IMR-90 (cell line): Measurements from ENCODE around the gene SPARC. TPM values are rescaled to one million over a fixed set of nuclear protein-coding genes. Genes with fewer than 3 reads are reported as not detected.

Source experiments
- ATAC-seq: fragments of 200-7000 bp; cut with Tn5 transposase; 2 replicates; pipeline ENCODE4 v1.9.1; 2020; ENCODE audit warnings: low read depth, mild to moderate bottlenecking, moderate library complexity
- BruUV-seq: library from RNA; stranded (reverse); fragments of 400-500 nt; replicated peaks from 2 replicates; lab custom pipeline; 2021; lab: Mats Ljungman, UMichigan
- CTCF ChIA-PET: fragments of 300-600 bp; formaldehyde crosslinking; extraction: SDS; loops from one replicate; lab custom pipeline; 2021; ENCODE audit warnings: antibody characterized with exemption; lab: Yijun Ruan, JAX
- POLR2A ChIA-PET: fragments of 300-600 bp; sonication (Branson Sonifier 250); formaldehyde crosslinking; loops from one replicate; lab custom pipeline; 2022; ENCODE audit warnings: antibody characterized with exemption; ENCODE audit not compliant: unreplicated experiment; lab: Charles Lee
- DNase-seq: peaks from one replicate; pipeline ENCODE4 v3.0.0; 2013
- H2AFZ ChIP-seq: replicated peaks from 2 replicates; pipeline ENCODE3; 2013; ENCODE audit warnings: low read length, mild to moderate bottlenecking; ENCODE audit not compliant: poor library complexity
- H2AK5ac ChIP-seq: 2 replicates; pipeline ENCODE4 v1.6.1; 2013; ENCODE audit warnings: low read depth, low read length, inconsistent platforms
- H2AK9ac ChIP-seq: replicated peaks from 2 replicates; pipeline ENCODE3; 2013; ENCODE audit warnings: mild to moderate bottlenecking, low read depth, low read length, moderate library complexity; ENCODE audit not compliant: poor library complexity
- H2BK120ac ChIP-seq: 2 replicates; pipeline ENCODE4 v1.6.1; 2013; ENCODE audit warnings: low read depth, low read length, inconsistent platforms
- H2BK15ac ChIP-seq: 3 replicates; pipeline ENCODE4 v1.6.1; 2013; ENCODE audit warnings: low read depth, low read length, inconsistent platforms
- H2BK20ac ChIP-seq: 2 replicates; pipeline ENCODE4 v1.6.1; 2013; ENCODE audit warnings: low read depth, mild to moderate bottlenecking, inconsistent platforms, low read length, moderate library complexity
- H2BK5ac ChIP-seq: 2 replicates; pipeline ENCODE4 v1.6.1; 2013; ENCODE audit warnings: mild to moderate bottlenecking, low read depth, low read length, inconsistent platforms; ENCODE audit not compliant: poor library complexity, severe bottlenecking
- H3K14ac ChIP-seq: replicated peaks from 2 replicates; pipeline ENCODE4 v1.6.1; 2013; ENCODE audit warnings: low read depth, low read length, inconsistent platforms
- H3K18ac ChIP-seq: 2 replicates; pipeline ENCODE4 v1.6.1; 2013; ENCODE audit warnings: low read depth, low read length, control low read depth
- H3K23ac ChIP-seq: 2 replicates; pipeline ENCODE4 v1.6.1; 2013; ENCODE audit warnings: low read depth, low read length, inconsistent platforms
- H3K27ac ChIP-seq: 2 replicates; pipeline ENCODE4 v1.5.1; 2013; ENCODE audit warnings: mild to moderate bottlenecking, control low read depth, low read length; ENCODE audit not compliant: insufficient read depth
- H3K27me3 ChIP-seq: 2 replicates; pipeline ENCODE4 v1.6.1; 2013; ENCODE audit warnings: low read length; ENCODE audit not compliant: control insufficient read depth, insufficient read depth
- H3K36me3 ChIP-seq: 2 replicates; pipeline ENCODE4 v1.6.1; 2013; ENCODE audit warnings: low read length, mixed read lengths; ENCODE audit not compliant: control insufficient read depth, insufficient read depth
- H3K4ac ChIP-seq: 2 replicates; pipeline ENCODE4 v1.6.1; 2013; ENCODE audit warnings: low read depth, low read length, inconsistent platforms
- H3K4me1 ChIP-seq: 2 replicates; pipeline ENCODE4 v1.6.1; 2013; ENCODE audit warnings: low read length, mixed read lengths; ENCODE audit not compliant: control insufficient read depth, insufficient read depth
- H3K4me2 ChIP-seq: 2 replicates; pipeline ENCODE4 v1.6.1; 2013; ENCODE audit warnings: low read depth, mild to moderate bottlenecking, control low read depth, low read length, moderate library complexity
- H3K4me3 ChIP-seq: 2 replicates; pipeline ENCODE4 v1.5.1; 2013; ENCODE audit warnings: low read depth, mild to moderate bottlenecking, control low read depth, low read length, moderate library complexity; ENCODE audit not compliant: insufficient read depth
- H3K56ac ChIP-seq: 2 replicates; pipeline ENCODE4 v1.6.1; 2013; ENCODE audit warnings: low read length, inconsistent platforms; ENCODE audit not compliant: insufficient read depth; ENCODE audit errors: extremely low read depth
- H3K79me1 ChIP-seq, 2 experiments: 2 replicates each; pipeline ENCODE4 v1.6.1; 2013; ENCODE audit warnings: low read length in 2 of 2, inconsistent platforms in 1 of 2, low read depth in 1 of 2
- H3K9ac ChIP-seq: 2 replicates; pipeline ENCODE4 v1.6.1; 2013; ENCODE audit warnings: low read depth, low read length, control low read depth
- H3K9me1 ChIP-seq: 2 replicates; pipeline ENCODE4 v1.6.1; 2013; ENCODE audit warnings: low read length, inconsistent platforms; ENCODE audit not compliant: insufficient read depth
- H3K9me3 ChIP-seq: 2 replicates; pipeline ENCODE4 v1.6.1; 2013; ENCODE audit warnings: low read length; ENCODE audit not compliant: control insufficient read depth, insufficient read depth
- H4K20me1 ChIP-seq: 2 replicates; pipeline ENCODE4 v1.6.1; 2013; ENCODE audit warnings: low read length, inconsistent platforms; ENCODE audit not compliant: insufficient read depth
- H4K5ac ChIP-seq: 2 replicates; pipeline ENCODE4 v1.6.1; 2013; ENCODE audit warnings: mild to moderate bottlenecking, low read depth, low read length, control low read depth
- H4K8ac ChIP-seq, 2 experiments: 2 replicates each; pipeline ENCODE4 v1.6.1; 2013; ENCODE audit warnings: low read depth in 2 of 2, low read length in 2 of 2, control low read depth in 1 of 2, inconsistent platforms in 1 of 2
- H4K91ac ChIP-seq: 2 replicates; pipeline ENCODE4 v1.6.1; 2013; ENCODE audit warnings: low read depth, low read length, inconsistent platforms; ENCODE audit not compliant: insufficient read depth
- BHLHE40 ChIP-seq: fragments of 150-350 bp; IDR thresholded peaks from 2 replicates; pipeline ENCODE4 v1.6.1; 2016; ENCODE audit warnings: mild to moderate bottlenecking, low read depth, low read length
- CEBPB ChIP-seq: IDR thresholded peaks from 2 replicates; pipeline ENCODE4 v1.6.1; 2012; ENCODE audit warnings: low read depth, low read length, improper control_type of control experiment
- CHD1 ChIP-seq: IDR thresholded peaks from 2 replicates; pipeline ENCODE4 v1.6.1; 2012; ENCODE audit warnings: low read depth, low read length, improper control_type of control experiment
- CTCF ChIP-seq: conservative IDR thresholded peaks from 2 replicates; pipeline ENCODE4 v1.5.1; 2012; ENCODE audit warnings: mild to moderate bottlenecking, low read depth, low read length, improper control_type of control experiment
- ELK1 ChIP-seq: fragments of 150-350 bp; IDR thresholded peaks from 2 replicates; pipeline ENCODE4 v1.6.1; 2016; ENCODE audit warnings: low read depth, mild to moderate bottlenecking, low read length, moderate library complexity, borderline replicate concordance
- FOS ChIP-seq: fragments of 150-350 bp; IDR thresholded peaks from 2 replicates; pipeline ENCODE4 v1.6.1; 2016; ENCODE audit warnings: low read depth, low read length
- MAFK ChIP-seq: IDR thresholded peaks from 2 replicates; pipeline ENCODE4 v1.6.1; 2012; ENCODE audit warnings: low read depth, low read length, improper control_type of control experiment
- MAZ ChIP-seq: IDR thresholded peaks from 2 replicates; pipeline ENCODE4 v1.6.1; 2012; ENCODE audit warnings: low read depth, mild to moderate bottlenecking, low read length, improper control_type of control experiment, moderate library complexity, borderline replicate concordance
- MXI1 ChIP-seq: IDR thresholded peaks from 2 replicates; pipeline ENCODE4 v1.6.1; 2012; ENCODE audit warnings: low read depth, mild to moderate bottlenecking, low read length, moderate library complexity, borderline replicate concordance
- NFE2L2 ChIP-seq: fragments of 150-350 bp; IDR thresholded peaks from 2 replicates; pipeline ENCODE4 v1.6.1; 2016; ENCODE audit warnings: low read depth, mild to moderate bottlenecking, low read length
- POLR2A ChIP-seq: IDR thresholded peaks from 2 replicates; pipeline ENCODE4 v1.6.1; 2012; ENCODE audit warnings: mild to moderate bottlenecking, low read depth, low read length
- RAD21 ChIP-seq: IDR thresholded peaks from 2 replicates; pipeline ENCODE4 v1.6.1; 2012; ENCODE audit warnings: low read length, improper control_type of control experiment
- RCOR1 ChIP-seq: IDR thresholded peaks from 2 replicates; pipeline ENCODE4 v1.6.1; 2012; ENCODE audit warnings: mild to moderate bottlenecking, low read length, improper control_type of control experiment; ENCODE audit not compliant: insufficient replicate concordance
- RFX5 ChIP-seq: IDR thresholded peaks from 2 replicates; pipeline ENCODE4 v1.8.0; 2012; ENCODE audit warnings: low read depth, mild to moderate bottlenecking, low read length, moderate library complexity
- SMC3 ChIP-seq: fragments of 150-350 bp; IDR thresholded peaks from 2 replicates; pipeline ENCODE4 v1.6.1; 2016; ENCODE audit warnings: low read depth, mild to moderate bottlenecking, antibody characterized with exemption, low read length, moderate library complexity
- dilution Hi-C: fragments of 300-500 bp; cut with HindIII; formaldehyde crosslinking; loops from one replicate; pipeline ENCODE4 v1.14.3; 2018; ENCODE audit warnings: low sequenced_read_pairs; ENCODE audit not compliant: unreplicated experiment
- in situ Hi-C: fragments of 300-500 bp; cut with MboI; formaldehyde crosslinking; loops from 3 replicates; pipeline ENCODE4 v1.14.3; 2019; ENCODE audit warnings: low sequenced_read_pairs, inconsistent platforms, mixed read lengths
- intact Hi-C: fragments of 100-400 bp; cut with micrococcal nuclease; formaldehyde crosslinking; loops from 2 replicates; pipeline ENCODE4 v1.10.0; 2022
- polyA plus RNA-seq, 3 experiments: library from polyadenylated mRNA; depleted of rRNA; stranded (reverse); fragments of >200 nt; gene quantifications; 2 replicates each; pipeline ENCODE4 v1.2.3, GENCODE V29; 2012; ENCODE audit warnings: low replicate concordance in 1 of 3
- total RNA-seq: library from RNA; depleted of rRNA; stranded (reverse); fragments of >200 nt; gene quantifications from 2 replicates; pipeline ENCODE4 v1.2.3, GENCODE V29; 2012
- TF ChIP-seq, protein P1 (sequence below): fragments of 150-350 bp; IDR thresholded peaks from 2 replicates; pipeline ENCODE4 v1.6.1; 2017; ENCODE audit warnings: mild to moderate bottlenecking, antibody characterized with exemption, low read length, low read depth

SPARC gene
- total and polyA plus RNA-seq, 2 of the 4 experiments (the other 2 are of a cell fraction), result 1,186 to 4,692 TPM

GRCh38 chr5:151630088-151630487 lies 56.6 kb downstream of the SPARC start:
- intact Hi-C loops, result no loop called here
- DNase-seq (peak; percentile 3), ATAC-seq (no peak)
- ChIA-PET CTCF (no interaction called here), POLR2A (no interaction called here)
- H3K23ac ChIP-seq, result peak overlapping the region; percentile 38; the same call in 1 of the 2 replicates
- H2BK20ac ChIP-seq, result no peak overlapping the region
- no peak overlapping the region; the same call in 1 of the 2 replicates for H2AK5ac ChIP-seq
- H2AFZ ChIP-seq, result peak overlapping the region; percentile 41
- no peaks in the 10 kb centered on the region for H3K36me3 ChIP-seq
- no peaks in the 10 kb centered on the region for H3K9me1 ChIP-seq
- in situ Hi-C loops, result no loop called here
- H3K14ac ChIP-seq, result no peak overlapping the region
- H3K79me1 ChIP-seq, result no peaks in the 10 kb centered on the region
- H2BK5ac ChIP-seq, result no peak overlapping the region
- no peaks in the 10 kb centered on the region for H3K4me1 ChIP-seq
- H4K20me1 ChIP-seq, result no peaks in the 10 kb centered on the region
- H4K5ac ChIP-seq, result no peak overlapping the region
- H3K4me3 ChIP-seq, result no peak overlapping the region
- H2AK9ac ChIP-seq, result no peak overlapping the region
- no peak overlapping the region for H4K91ac ChIP-seq
- H3K18ac ChIP-seq, result no peak overlapping the region
- H3K4ac ChIP-seq, result no peak overlapping the region
- H2BK15ac ChIP-seq, result no peak overlapping the region
- no peak overlapping the region for H3K27ac ChIP-seq
- H3K56ac ChIP-seq, result no peak overlapping the region
- no peaks in the 10 kb centered on the region for H3K9me3 ChIP-seq
- H3K4me2 ChIP-seq, result no peak overlapping the region
- H3K9ac ChIP-seq, result no peak overlapping the region
- no TSS peak for BruUV-seq
- H2BK120ac ChIP-seq, result no peak overlapping the region
- no peak overlapping the region for H4K8ac ChIP-seq
- dilution Hi-C loops, result no loop called here
- H3K27me3 ChIP-seq, result peaks cover 12% of the 10 kb centered on the region
- no peak for TF ChIP-seq MXI1
- TF ChIP-seq BHLHE40, result no peak
- TF ChIP-seq MAZ, result no peak
- TF ChIP-seq POLR2A, result no peak
- TF ChIP-seq, protein P1, sequence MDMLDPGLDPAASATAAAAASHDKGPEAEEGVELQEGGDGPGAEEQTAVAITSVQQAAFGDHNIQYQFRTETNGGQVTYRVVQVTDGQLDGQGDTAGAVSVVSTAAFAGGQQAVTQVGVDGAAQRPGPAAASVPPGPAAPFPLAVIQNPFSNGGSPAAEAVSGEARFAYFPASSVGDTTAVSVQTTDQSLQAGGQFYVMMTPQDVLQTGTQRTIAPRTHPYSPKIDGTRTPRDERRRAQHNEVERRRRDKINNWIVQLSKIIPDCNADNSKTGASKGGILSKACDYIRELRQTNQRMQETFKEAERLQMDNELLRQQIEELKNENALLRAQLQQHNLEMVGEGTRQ, result no peak
- TF ChIP-seq ELK1, result no peak
- TF ChIP-seq CTCF, result no peak
- TF ChIP-seq FOS, result no peak
- no peak for TF ChIP-seq NFE2L2
- TF ChIP-seq RCOR1, result no peak
- TF ChIP-seq SMC3, result no peak
- no peak for TF ChIP-seq RFX5
- TF ChIP-seq CEBPB, result no peak
- TF ChIP-seq RAD21, result no peak
- no peak for TF ChIP-seq MAFK
- no peak for TF ChIP-seq CHD1
